HL-60/S4 treated with retinoic acid at 250 ng/mL for 4 days and 3 days (cell line): ENCODE data around the gene PAK4.

ENCODE experiments used
- in situ Hi-C: fragments of 300-500 bp; cut with MboI; formaldehyde crosslinking; loops from 2 replicates; pipeline ENCODE4 v1.7.0; 2022; ENCODE audit warnings: low sequenced_read_pairs

Gene PAK4

GRCh38 chr19:39175564-39175963 lies 50.0 kb downstream of the PAK4 start:
- in situ Hi-C loops = no loop called here

GRCh38 chr19:39177110-39177699 lies 51.6 kb downstream of the PAK4 start:
- in situ Hi-C loops = no loop called here

- in situ Hi-C loops = no loop called here
Observed at GRCh38 chr19:39177736-39178135, 52.1 kb downstream of the PAK4 start.

- in situ Hi-C loops = no loop called here
Observed at GRCh38 chr19:39178296-39179006, 52.9 kb downstream of the PAK4 start.

GRCh38 chr19:39179754-39180153 lies 54.2 kb downstream of the PAK4 start:
- in situ Hi-C loops = no loop called here

- in situ Hi-C loops = no loop called here
Observed at GRCh38 chr19:39180749-39181148, 55.2 kb downstream of the PAK4 start.

GRCh38 chr19:39181500-39182173 lies 56.1 kb downstream of the PAK4 start:
- in situ Hi-C loops = no loop called here

GRCh38 chr19:39182174-39182505 lies 56.6 kb downstream of the PAK4 start:
- in situ Hi-C loops = no loop called here

GRCh38 chr19:39183104-39183503 lies 57.5 kb downstream of the PAK4 start:
- in situ Hi-C loops = no loop called here

GRCh38 chr19:39186391-39186790 lies 60.8 kb downstream of the PAK4 start:
- in situ Hi-C loops = no loop called here

GRCh38 chr19:39187552-39187943 lies 62.0 kb downstream of the PAK4 start:
- in situ Hi-C loops = no loop called here

- in situ Hi-C loops = no loop called here
Observed at GRCh38 chr19:39188960-39189359, 63.4 kb downstream of the PAK4 start.

- in situ Hi-C loops = no loop called here
Observed at GRCh38 chr19:39190768-39191167, 65.2 kb downstream of the PAK4 start.

GRCh38 chr19:39192846-39193245 lies 67.3 kb downstream of the PAK4 start:
- in situ Hi-C loops = no loop called here

GRCh38 chr19:39193803-39194202 lies 68.2 kb downstream of the PAK4 start:
- in situ Hi-C loops = no loop called here

GRCh38 chr19:39194832-39195542 lies 69.4 kb downstream of the PAK4 start:
- in situ Hi-C loops = no loop called here

- in situ Hi-C loops = no loop called here
Observed at GRCh38 chr19:39195755-39196154, 70.2 kb downstream of the PAK4 start.

- in situ Hi-C loops = no loop called here
Observed at GRCh38 chr19:39196320-39196719, 70.7 kb downstream of the PAK4 start.

- in situ Hi-C loops = no loop called here
Observed at GRCh38 chr19:39196860-39197562, 71.4 kb downstream of the PAK4 start, which contains the start of gene NCCRP1. Gene NCCRP1 (plus strand): TSS chr19:39196964. CDS start chr19:39196983, 19 bp downstream.

GRCh38 chr19:39197808-39198207 lies 72.2 kb downstream of the PAK4 start:
- in situ Hi-C loops = no loop called here

GRCh38 chr19:39199025-39199424 lies 73.4 kb downstream of the PAK4 start:
- in situ Hi-C loops = no loop called here
